Measurements from ENCODE around the gene TMC5.

TMC5 gene

DNA sequence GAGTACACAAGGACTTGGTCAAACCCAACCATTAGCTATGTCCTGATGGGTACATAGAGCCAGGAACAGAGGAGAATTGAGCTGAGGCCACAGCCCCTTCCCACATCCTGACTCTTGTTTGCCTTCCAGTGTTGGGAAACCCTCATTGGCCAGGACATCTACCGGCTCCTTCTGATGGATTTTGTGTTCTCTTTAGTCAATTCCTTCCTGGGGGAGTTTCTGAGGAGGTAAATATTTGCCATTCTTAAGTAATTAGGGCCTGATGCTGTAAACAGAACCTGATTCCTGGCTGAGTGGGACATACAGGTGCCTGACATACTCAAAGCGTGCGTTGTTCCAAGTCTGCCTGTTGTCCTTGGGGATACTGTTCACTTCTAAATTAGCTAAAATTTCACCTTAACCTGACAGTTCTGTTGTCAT lies 61.6 kb downstream of the TMC5 start:
- Histone ChIP-seq H3K36me3 (ENCODE audit: control insufficient read depth, insufficient read depth, low read length) (no peaks in the 10 kb centered on the region), H3K4me1 (ENCODE audit: control insufficient read depth, insufficient read depth, low read length, poor library complexity, severe bottlenecking) (no peaks in the 10 kb centered on the region), H3K4me3 (ENCODE audit: insufficient read depth, low read depth, low read length, poor library complexity, severe bottlenecking) (no peak overlapping the region), H3K9me3 (ENCODE audit: control insufficient read depth, low read length) (no peaks in the 10 kb centered on the region), H3K27me3 (replicated peaks; ENCODE audit: control insufficient read depth, insufficient read depth, low read length, poor library complexity, severe bottlenecking) (no peaks in the 10 kb centered on the region), H3K27ac (ENCODE audit: insufficient read depth, low read length, poor library complexity, severe bottlenecking) (no peak overlapping the region)
- DNase-seq, result no peak

DNA sequence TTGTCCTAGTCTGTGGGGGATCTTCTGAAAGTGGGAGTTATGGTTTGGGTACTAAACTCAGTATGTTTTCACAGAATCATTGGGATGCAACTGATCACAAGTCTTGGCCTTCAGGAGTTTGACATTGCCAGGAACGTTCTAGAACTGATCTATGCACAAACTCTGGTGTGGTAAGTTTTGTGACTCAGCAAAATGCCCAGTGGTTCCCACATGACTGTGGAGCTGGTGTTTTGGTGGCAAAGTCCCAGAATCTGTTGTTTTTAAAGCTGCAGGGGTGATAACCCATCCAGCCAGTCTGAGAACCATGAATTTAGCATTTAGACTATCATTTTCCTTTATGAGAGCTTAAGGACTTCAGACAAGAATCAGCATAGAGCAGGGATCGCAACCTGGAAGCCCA lies 63.6 kb downstream of the TMC5 start:
- Histone ChIP-seq H3K36me3 (ENCODE audit: control insufficient read depth, insufficient read depth, low read length) (no peaks in the 10 kb centered on the region), H3K4me3 (ENCODE audit: insufficient read depth, low read depth, low read length, poor library complexity, severe bottlenecking) (no peak overlapping the region), H3K4me1 (ENCODE audit: control insufficient read depth, insufficient read depth, low read length, poor library complexity, severe bottlenecking) (no peaks in the 10 kb centered on the region), H3K9me3 (ENCODE audit: control insufficient read depth, low read length) (no peaks in the 10 kb centered on the region), H3K27me3 (replicated peaks; ENCODE audit: control insufficient read depth, insufficient read depth, low read length, poor library complexity, severe bottlenecking) (no peaks in the 10 kb centered on the region), H3K27ac (ENCODE audit: insufficient read depth, low read length, poor library complexity, severe bottlenecking) (no peak overlapping the region)
- DNase-seq, result no peak

DNA sequence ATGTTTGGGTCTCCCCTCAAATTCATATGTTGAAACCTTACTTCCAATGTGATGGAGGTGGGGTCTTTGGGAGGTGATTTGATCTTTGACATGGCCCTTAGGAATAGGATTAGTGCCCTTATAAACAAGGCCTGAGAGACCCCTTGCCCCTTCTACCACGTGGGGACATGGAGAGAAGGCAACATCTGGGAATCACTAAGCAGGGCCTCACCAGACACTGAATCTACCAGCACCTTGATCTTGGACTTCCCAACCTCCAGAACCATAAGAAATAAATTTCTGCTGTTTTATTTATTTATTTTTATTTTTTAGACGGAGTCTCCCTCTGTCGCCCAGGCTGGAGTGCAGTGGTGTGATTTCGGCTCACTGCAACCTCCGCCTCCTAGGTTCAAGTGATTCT lies 64.1 kb downstream of the TMC5 start:
- no peak overlapping the region for H3K4me3 ChIP-seq (ENCODE audit: insufficient read depth, low read depth, low read length, poor library complexity, severe bottlenecking)
- DNase-seq, result no peak
- no peaks in the 10 kb centered on the region for H3K9me3 ChIP-seq (ENCODE audit: control insufficient read depth, low read length)
- no peaks in the 10 kb centered on the region for H3K36me3 ChIP-seq (ENCODE audit: control insufficient read depth, insufficient read depth, low read length)
- H3K27me3 ChIP-seq (replicated peaks; ENCODE audit: control insufficient read depth, insufficient read depth, low read length, poor library complexity, severe bottlenecking), result no peaks in the 10 kb centered on the region
- no peak overlapping the region for H3K27ac ChIP-seq (ENCODE audit: insufficient read depth, low read length, poor library complexity, severe bottlenecking)
- no peaks in the 10 kb centered on the region for H3K4me1 ChIP-seq (ENCODE audit: control insufficient read depth, insufficient read depth, low read length, poor library complexity, severe bottlenecking)

- no peak overlapping the region for H3K27ac ChIP-seq (ENCODE audit: insufficient read depth, low read length, poor library complexity, severe bottlenecking)
- H3K27me3 ChIP-seq (replicated peaks; ENCODE audit: control insufficient read depth, insufficient read depth, low read length, poor library complexity, severe bottlenecking), result no peaks in the 10 kb centered on the region
- DNase-seq, result no peak
Measured at GRCh38 chr16:19482291-19482690, 64.6 kb downstream of the TMC5 start.

GRCh38 chr16:19484096-19484495 lies 66.4 kb downstream of the TMC5 start:
- H3K27me3 ChIP-seq (replicated peaks; ENCODE audit: control insufficient read depth, insufficient read depth, low read length, poor library complexity, severe bottlenecking), result no peaks in the 10 kb centered on the region
- H3K36me3 ChIP-seq (ENCODE audit: control insufficient read depth, insufficient read depth, low read length), result no peaks in the 10 kb centered on the region
- H3K4me3 ChIP-seq (ENCODE audit: insufficient read depth, low read depth, low read length, poor library complexity, severe bottlenecking), result no peak overlapping the region
- DNase-seq, result no peak
- H3K4me1 ChIP-seq (ENCODE audit: control insufficient read depth, insufficient read depth, low read length, poor library complexity, severe bottlenecking), result no peaks in the 10 kb centered on the region
- H3K27ac ChIP-seq (ENCODE audit: insufficient read depth, low read length, poor library complexity, severe bottlenecking), result no peak overlapping the region
- no peaks in the 10 kb centered on the region for H3K9me3 ChIP-seq (ENCODE audit: control insufficient read depth, low read length)

More at GRCh38 chr16:19482291-19482690, 64.6 kb downstream of the TMC5 start:
- H3K4me1 ChIP-seq (ENCODE audit: control insufficient read depth, insufficient read depth, low read length, poor library complexity, severe bottlenecking), result no peaks in the 10 kb centered on the region
- no peaks in the 10 kb centered on the region for H3K36me3 ChIP-seq (ENCODE audit: control insufficient read depth, insufficient read depth, low read length)
- H3K4me3 ChIP-seq (ENCODE audit: insufficient read depth, low read depth, low read length, poor library complexity, severe bottlenecking), result no peak overlapping the region
- no peaks in the 10 kb centered on the region for H3K9me3 ChIP-seq (ENCODE audit: control insufficient read depth, low read length)

DNA sequence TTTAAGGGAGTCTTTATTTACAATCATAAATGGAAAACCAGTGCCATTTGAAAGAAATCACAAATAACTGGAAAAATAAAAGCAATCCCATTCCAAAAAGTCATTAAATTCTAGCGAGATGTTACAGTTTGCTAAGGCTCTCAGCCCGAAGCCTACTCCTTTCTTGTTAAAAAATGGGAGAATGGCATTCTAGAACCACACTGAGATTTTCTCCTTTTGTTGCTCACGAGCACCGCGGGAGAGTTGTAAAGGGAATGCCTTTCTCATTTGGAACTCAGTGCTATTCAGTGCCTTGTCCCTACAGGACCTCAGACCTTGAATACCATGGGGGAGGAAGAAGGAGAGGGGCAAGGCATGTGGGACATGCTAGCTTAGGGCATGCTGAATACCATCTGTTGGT lies 67.9 kb downstream of the TMC5 start:
- no peaks in the 10 kb centered on the region for H3K4me1 ChIP-seq (ENCODE audit: control insufficient read depth, insufficient read depth, low read length, poor library complexity, severe bottlenecking)
- no peaks in the 10 kb centered on the region for H3K36me3 ChIP-seq (ENCODE audit: control insufficient read depth, insufficient read depth, low read length)
- no peak for DNase-seq
- no peaks in the 10 kb centered on the region for H3K27me3 ChIP-seq (replicated peaks; ENCODE audit: control insufficient read depth, insufficient read depth, low read length, poor library complexity, severe bottlenecking)
- H3K27ac ChIP-seq (ENCODE audit: insufficient read depth, low read length, poor library complexity, severe bottlenecking), result no peak overlapping the region
- H3K4me3 ChIP-seq (ENCODE audit: insufficient read depth, low read depth, low read length, poor library complexity, severe bottlenecking), result no peak overlapping the region
- no peaks in the 10 kb centered on the region for H3K9me3 ChIP-seq (ENCODE audit: control insufficient read depth, low read length)

- Histone ChIP-seq H3K4me3 (ENCODE audit: insufficient read depth, low read depth, low read length, poor library complexity, severe bottlenecking) (no peak overlapping the region), H3K4me1 (ENCODE audit: control insufficient read depth, insufficient read depth, low read length, poor library complexity, severe bottlenecking) (no peaks in the 10 kb centered on the region), H3K27me3 (replicated peaks; ENCODE audit: control insufficient read depth, insufficient read depth, low read length, poor library complexity, severe bottlenecking) (no peaks in the 10 kb centered on the region), H3K9me3 (ENCODE audit: control insufficient read depth, low read length) (no peaks in the 10 kb centered on the region), H3K27ac (ENCODE audit: insufficient read depth, low read length, poor library complexity, severe bottlenecking) (no peak overlapping the region), H3K36me3 (ENCODE audit: control insufficient read depth, insufficient read depth, low read length) (no peaks in the 10 kb centered on the region)
- DNase-seq, result no peak
Measured at GRCh38 chr16:19486051-19486450, 68.4 kb downstream of the TMC5 start.

- Histone ChIP-seq H3K27me3 (replicated peaks; ENCODE audit: control insufficient read depth, insufficient read depth, low read length, poor library complexity, severe bottlenecking) (no peaks in the 10 kb centered on the region), H3K9me3 (ENCODE audit: control insufficient read depth, low read length) (no peaks in the 10 kb centered on the region), H3K4me1 (ENCODE audit: control insufficient read depth, insufficient read depth, low read length, poor library complexity, severe bottlenecking) (no peaks in the 10 kb centered on the region), H3K36me3 (ENCODE audit: control insufficient read depth, insufficient read depth, low read length) (no peaks in the 10 kb centered on the region), H3K4me3 (ENCODE audit: insufficient read depth, low read depth, low read length, poor library complexity, severe bottlenecking) (no peak overlapping the region), H3K27ac (ENCODE audit: insufficient read depth, low read length, poor library complexity, severe bottlenecking) (no peak overlapping the region)
- DNase-seq, result no peak
Measured at GRCh38 chr16:19486750-19487325, 69.2 kb downstream of the TMC5 start.

GRCh38 chr16:19488213-19488640 lies 70.5 kb downstream of the TMC5 start:
- no peak overlapping the region for H3K27ac ChIP-seq (ENCODE audit: insufficient read depth, low read length, poor library complexity, severe bottlenecking)
- no peak for DNase-seq

GRCh38 chr16:19490619-19491018 lies 72.9 kb downstream of the TMC5 start:
- Histone ChIP-seq H3K36me3 (ENCODE audit: control insufficient read depth, insufficient read depth, low read length) (no peaks in the 10 kb centered on the region), H3K27ac (ENCODE audit: insufficient read depth, low read length, poor library complexity, severe bottlenecking) (no peak overlapping the region), H3K9me3 (ENCODE audit: control insufficient read depth, low read length) (no peaks in the 10 kb centered on the region), H3K27me3 (replicated peaks; ENCODE audit: control insufficient read depth, insufficient read depth, low read length, poor library complexity, severe bottlenecking) (no peaks in the 10 kb centered on the region), H3K4me3 (ENCODE audit: insufficient read depth, low read depth, low read length, poor library complexity, severe bottlenecking) (no peak overlapping the region), H3K4me1 (ENCODE audit: control insufficient read depth, insufficient read depth, low read length, poor library complexity, severe bottlenecking) (peaks cover 4% of the 10 kb centered on the region)
- no peak for DNase-seq

More at GRCh38 chr16:19488213-19488640, 70.5 kb downstream of the TMC5 start:
- Histone ChIP-seq H3K27me3 (replicated peaks; ENCODE audit: control insufficient read depth, insufficient read depth, low read length, poor library complexity, severe bottlenecking) (no peaks in the 10 kb centered on the region), H3K4me3 (ENCODE audit: insufficient read depth, low read depth, low read length, poor library complexity, severe bottlenecking) (no peak overlapping the region), H3K4me1 (ENCODE audit: control insufficient read depth, insufficient read depth, low read length, poor library complexity, severe bottlenecking) (no peaks in the 10 kb centered on the region), H3K36me3 (ENCODE audit: control insufficient read depth, insufficient read depth, low read length) (no peaks in the 10 kb centered on the region), H3K9me3 (ENCODE audit: control insufficient read depth, low read length) (no peaks in the 10 kb centered on the region)

Data from effector memory CD4-positive, alpha-beta T cell (primary cell).